ENCODE data around the gene SYNGR1. TPM values are rescaled to one million over a fixed set of nuclear protein-coding genes. Genes with fewer than 3 reads are reported as not detected.

SYNGR1 gene
- total RNA-seq, 1 donor from 2014 or later: 11.0 TPM

- Mint-ChIP-seq H3K27me3 (ENCODE audit: insufficient read depth, low read depth) (peaks cover 2% of the 10 kb centered on the region), H3K36me3 (peaks cover 22% of the 10 kb centered on the region), H3K4me1 (peaks cover 4% of the 10 kb centered on the region), H3K9me3 (no peaks in the 10 kb centered on the region), H3K4me3 (no peak overlapping the region), H3K27ac (no peak overlapping the region)
- Histone ChIP-seq H3K27ac (no peak overlapping the region), H3K36me3 (no peaks in the 10 kb centered on the region), H3K4me1 (peaks cover under 1% of the 10 kb centered on the region), H3K4me3 (no peak overlapping the region), H3F3A (ENCODE audit: low read depth) (peaks cover 7% of the 10 kb centered on the region), H2AFZ (replicated peaks) (no peak overlapping the region), H4K20me1 (ENCODE audit: low read depth) (no peaks in the 10 kb centered on the region), H3K4me2 (no peak overlapping the region), H3K9ac (no peak overlapping the region), H3K9me3 (ENCODE audit: low read depth) (no peaks in the 10 kb centered on the region), H3K27me3 (no peaks in the 10 kb centered on the region), H3K79me2 (ENCODE audit: low read depth) (no peaks in the 10 kb centered on the region)
- TF ChIP-seq EZH2 (IDR thresholded peaks at IDR 0.05): no peak
- TF ChIP-seq CTCF (IDR thresholded peaks at IDR 0.05): no peak
- no peak for TF ChIP-seq EZH2phosphoT487 (IDR thresholded peaks at IDR 0.05)
- DNase-seq (ENCODE audit: low spot score): no peak
Observed at GRCh38 chr22:39422721-39423120, 72.9 kb downstream of the SYNGR1 start.

DNA sequence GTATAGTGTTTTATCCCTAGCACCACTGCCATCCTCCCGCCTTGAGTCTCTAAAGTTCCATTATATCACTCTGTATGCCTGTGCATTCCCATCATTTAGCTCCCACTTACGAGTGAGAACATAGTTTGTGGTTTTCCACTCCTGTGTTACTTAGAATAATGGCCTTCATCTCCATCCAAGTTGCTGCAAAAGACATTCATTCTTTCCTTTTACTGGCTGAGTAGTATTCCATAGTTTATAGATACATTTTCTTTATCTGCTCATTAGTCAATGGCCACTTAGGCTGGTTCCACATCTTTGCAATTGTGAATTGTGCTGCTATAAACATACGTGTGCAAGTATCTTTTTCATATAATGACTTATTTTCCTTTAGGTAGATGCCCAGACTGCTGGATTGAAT lies 74.2 kb downstream of the SYNGR1 start:
- Mint-ChIP-seq H3K9me3 (no peaks in the 10 kb centered on the region), H3K4me1 (peaks cover 11% of the 10 kb centered on the region), H3K4me3 (no peak overlapping the region), H3K27me3 (ENCODE audit: insufficient read depth, low read depth) (no peaks in the 10 kb centered on the region), H3K36me3 (peaks cover 18% of the 10 kb centered on the region), H3K27ac (no peak overlapping the region)
- Histone ChIP-seq H3K9me3 (ENCODE audit: low read depth) (no peaks in the 10 kb centered on the region), H3F3A (ENCODE audit: low read depth) (peaks cover 17% of the 10 kb centered on the region), H3K4me1 (peaks cover 13% of the 10 kb centered on the region), H3K27ac (no peak overlapping the region), H3K27me3 (no peaks in the 10 kb centered on the region), H2AFZ (replicated peaks) (no peak overlapping the region), H3K79me2 (ENCODE audit: low read depth) (no peaks in the 10 kb centered on the region), H3K4me3 (no peak overlapping the region), H3K4me2 (no peak overlapping the region), H3K9ac (no peak overlapping the region), H3K36me3 (no peaks in the 10 kb centered on the region), H4K20me1 (ENCODE audit: low read depth) (peaks cover 8% of the 10 kb centered on the region)
- DNase-seq (ENCODE audit: low spot score): no peak
- TF ChIP-seq CTCF (IDR thresholded peaks at IDR 0.05): no peak
- TF ChIP-seq EZH2phosphoT487 (IDR thresholded peaks at IDR 0.05): no peak
- TF ChIP-seq EZH2 (IDR thresholded peaks at IDR 0.05): no peak

- no peaks in the 10 kb centered on the region for H3K27me3 ChIP-seq
- H2AFZ ChIP-seq (replicated peaks): no peak overlapping the region
- no peaks in the 10 kb centered on the region for H3K9me3 ChIP-seq (ENCODE audit: low read depth)
- no peak overlapping the region for H3K9ac ChIP-seq
- Mint-ChIP-seq H3K4me3 (no peak overlapping the region), H3K36me3 (peaks cover 12% of the 10 kb centered on the region), H3K27me3 (ENCODE audit: insufficient read depth, low read depth) (no peaks in the 10 kb centered on the region), H3K27ac (no peak overlapping the region), H3K4me1 (peaks cover 15% of the 10 kb centered on the region), H3K9me3 (no peaks in the 10 kb centered on the region)
- TF ChIP-seq EZH2 (IDR thresholded peaks at IDR 0.05) (no peak), EZH2phosphoT487 (IDR thresholded peaks at IDR 0.05) (no peak), CTCF (IDR thresholded peaks at IDR 0.05) (no peak)
- H3K4me3 ChIP-seq: no peak overlapping the region
- peaks cover 16% of the 10 kb centered on the region for H3K4me1 ChIP-seq
- H3K36me3 ChIP-seq: no peaks in the 10 kb centered on the region
- H3F3A ChIP-seq (ENCODE audit: low read depth): peaks cover 17% of the 10 kb centered on the region
- H4K20me1 ChIP-seq (ENCODE audit: low read depth): peaks cover 11% of the 10 kb centered on the region
- DNase-seq (ENCODE audit: low spot score): no peak
- H3K4me2 ChIP-seq: no peak overlapping the region
- H3K27ac ChIP-seq: no peak overlapping the region
- no peaks in the 10 kb centered on the region for H3K79me2 ChIP-seq (ENCODE audit: low read depth)
Observed at GRCh38 chr22:39426380-39427043, 76.7 kb downstream of the SYNGR1 start.
